Measurements from ENCODE around the gene P2RY14. TPM values are rescaled to one million over a fixed set of nuclear protein-coding genes. Genes with fewer than 3 reads are reported as not detected.

Gene P2RY14
- 10 to 100 TPM; 35.9 to 74.9 (median 53.4) TPM for polyA plus RNA-seq (ENCODE audit: low read depth in 6 of 6)

DNA sequence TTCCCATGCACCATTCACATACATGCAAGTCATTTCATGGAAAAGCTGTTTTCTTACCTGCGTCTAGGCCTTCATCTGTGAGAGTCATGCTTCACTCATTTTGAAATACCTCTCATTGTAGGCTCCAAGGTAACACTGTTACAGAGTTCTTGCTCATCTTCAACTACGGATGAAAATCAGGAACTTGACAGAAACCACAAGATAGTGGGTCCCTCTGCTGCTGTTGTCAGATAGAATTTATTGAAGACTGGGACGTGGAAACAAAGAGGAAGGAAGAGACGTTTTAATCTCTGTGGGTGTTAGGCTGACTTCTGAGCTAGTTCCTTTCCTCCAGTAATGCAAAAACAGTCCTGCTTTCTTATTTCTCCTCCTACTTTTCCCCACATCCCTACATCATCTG, at the start of gene P2RY14:
TSS of gene P2RY14 (minus strand) at position 313 of the 400 bp plus-strand sequence. CDS start 64,226 bp downstream, outside the sequence.
- DNase-seq (peak; percentile 78), ATAC-seq (ENCODE audit: low read depth in 2 of 2) (peak; percentile 61 to 66)
- Mint-ChIP-seq H3K4me3 (peak within 1 kb of the TSS; percentile 76 to 96 (median 89)), H3K36me3 (peaks cover 5 to 7% of the 10 kb centered on the region in 2 donors), H3K9me3 (no peaks in the 10 kb centered on the region), H3K4me1 (peaks cover 50 to 80% (median 68%) of the 10 kb centered on the region in 3 donors), H3K27ac (peak within 1 kb of the TSS; percentile 98 to 100 (median 99)), H3K27me3 (no peaks in the 10 kb centered on the region)

DNA sequence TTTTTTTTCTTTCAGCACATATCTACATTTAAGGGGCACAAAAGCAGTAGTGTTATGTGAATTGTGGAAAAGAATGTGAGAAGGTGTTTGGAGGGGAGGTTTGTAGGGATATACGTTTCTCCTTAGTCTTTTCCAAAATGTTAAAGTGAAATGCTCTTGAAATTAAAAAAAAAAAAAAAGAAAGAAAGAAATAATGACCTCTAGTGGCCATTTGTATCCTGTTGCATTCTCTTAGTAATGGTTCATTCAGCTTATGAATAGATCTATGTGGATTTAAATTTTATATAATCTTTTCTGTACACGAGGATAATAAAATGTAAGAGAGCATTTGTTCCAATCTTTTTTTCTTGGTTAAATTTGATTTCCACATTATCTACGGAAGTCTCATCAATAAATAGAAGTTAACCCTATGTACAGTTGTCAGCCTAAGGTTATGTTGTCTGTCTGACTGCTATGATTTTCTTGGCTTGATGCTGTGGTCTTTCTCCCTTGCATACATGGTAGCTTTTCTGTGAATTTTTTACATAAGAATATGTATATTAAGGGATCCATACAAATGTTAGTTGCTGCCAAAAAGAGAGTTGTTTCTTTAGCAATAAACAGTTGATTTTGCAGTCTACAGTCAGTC, 49.3 kb upstream of the P2RY14 start:
- H3K27me3 Mint-ChIP-seq: no peaks in the 10 kb centered on the region
- DNase-seq (no peak), ATAC-seq (ENCODE audit: low read depth in 2 of 2) (peak in 1 of 2 donors; percentile 23)
- H3K4me1 Mint-ChIP-seq: peaks cover 0 to 14% (median 10%) of the 10 kb centered on the region in 3 donors
- no peak overlapping the region for H3K27ac Mint-ChIP-seq
- H3K36me3 Mint-ChIP-seq: no peaks in the 10 kb centered on the region
- H3K4me3 Mint-ChIP-seq: peak overlapping the region in 2 of 8 donors; percentile 74 to 89
- no peaks in the 10 kb centered on the region for H3K9me3 Mint-ChIP-seq

DNA sequence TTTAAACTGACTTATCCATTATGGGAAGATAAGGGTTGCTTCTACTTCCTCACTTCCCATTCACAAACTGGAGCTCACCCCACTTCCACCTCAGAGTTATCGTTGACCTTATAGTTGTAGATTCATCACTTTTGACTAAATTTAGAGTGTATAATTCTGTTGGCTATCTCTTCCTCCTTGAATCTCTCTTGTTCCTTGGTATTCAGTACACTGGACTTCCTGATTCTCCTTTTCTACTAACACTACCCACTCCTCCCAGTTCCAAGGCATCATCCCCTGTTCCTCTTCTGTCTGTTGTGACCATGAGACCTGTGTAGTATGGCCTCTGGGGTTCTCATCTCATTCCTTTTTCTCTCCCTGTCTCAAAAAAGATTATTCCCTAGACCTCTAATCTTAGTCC, 44.2 kb upstream of the P2RY14 start:
- no peaks in the 10 kb centered on the region for H3K9me3 Mint-ChIP-seq
- H3K4me1 Mint-ChIP-seq: peaks cover 3 to 10% (median 5%) of the 10 kb centered on the region in 3 donors
- peak overlapping the region in 2 of 6 donors; percentile 41 to 55 for H3K27ac Mint-ChIP-seq
- ATAC-seq (ENCODE audit: low read depth in 2 of 2) (no peak), DNase-seq (no peak)
- H3K4me3 Mint-ChIP-seq: no peak overlapping the region
- H3K36me3 Mint-ChIP-seq: no peaks in the 10 kb centered on the region
- H3K27me3 Mint-ChIP-seq: no peaks in the 10 kb centered on the region

DNA sequence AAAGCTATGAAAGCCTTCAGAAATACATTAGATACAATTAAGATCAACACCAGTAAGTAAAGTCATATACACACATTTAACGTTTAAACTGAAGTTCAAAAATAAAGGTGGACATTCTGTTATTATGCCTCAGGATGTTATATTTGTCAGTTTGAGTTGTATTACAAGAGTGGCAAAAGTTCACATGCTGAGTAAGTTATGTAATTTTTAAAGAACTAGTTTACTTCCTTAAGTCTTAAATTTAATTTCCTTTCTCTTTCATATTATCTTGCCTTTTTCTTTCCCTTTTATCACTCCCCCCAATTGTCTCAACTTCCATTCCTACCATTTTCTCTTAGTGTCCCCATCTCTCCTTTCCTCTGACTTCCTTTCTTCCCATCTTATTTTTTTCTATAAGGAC, 43.2 kb upstream of the P2RY14 start:
- DNase-seq (no peak), ATAC-seq (ENCODE audit: low read depth in 2 of 2) (no peak)
- Mint-ChIP-seq H3K36me3 (no peaks in the 10 kb centered on the region), H3K27ac (no peak overlapping the region), H3K9me3 (no peaks in the 10 kb centered on the region), H3K4me3 (no peak overlapping the region), H3K4me1 (peaks cover 3 to 10% (median 5%) of the 10 kb centered on the region in 3 donors), H3K27me3 (no peaks in the 10 kb centered on the region)

DNA sequence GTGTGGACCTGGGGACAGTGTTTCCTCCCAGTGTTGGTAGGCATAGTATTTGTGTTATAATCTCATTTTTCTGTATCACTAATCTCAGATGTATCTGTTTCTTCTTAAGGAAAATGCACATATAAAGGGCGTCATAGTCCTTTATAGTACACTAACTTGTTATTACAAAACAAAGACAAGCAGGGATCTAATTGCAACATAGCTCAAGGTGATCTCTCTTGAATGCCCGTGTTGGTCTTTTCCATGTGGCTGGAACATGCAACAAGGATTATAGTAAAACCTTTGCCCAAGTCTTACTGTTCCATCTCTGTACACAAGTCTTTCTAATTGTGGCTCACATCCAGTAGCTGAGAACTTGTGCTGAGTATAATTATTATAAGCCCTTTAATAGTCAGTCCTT, 41.8 kb upstream of the P2RY14 start:
- ATAC-seq (ENCODE audit: low read depth in 2 of 2) (no peak), DNase-seq (no peak)
- Mint-ChIP-seq H3K36me3 (no peaks in the 10 kb centered on the region), H3K4me3 (no peak overlapping the region), H3K9me3 (no peaks in the 10 kb centered on the region), H3K4me1 (peaks cover 3 to 10% (median 5%) of the 10 kb centered on the region in 3 donors), H3K27ac (no peak overlapping the region), H3K27me3 (no peaks in the 10 kb centered on the region)

DNA sequence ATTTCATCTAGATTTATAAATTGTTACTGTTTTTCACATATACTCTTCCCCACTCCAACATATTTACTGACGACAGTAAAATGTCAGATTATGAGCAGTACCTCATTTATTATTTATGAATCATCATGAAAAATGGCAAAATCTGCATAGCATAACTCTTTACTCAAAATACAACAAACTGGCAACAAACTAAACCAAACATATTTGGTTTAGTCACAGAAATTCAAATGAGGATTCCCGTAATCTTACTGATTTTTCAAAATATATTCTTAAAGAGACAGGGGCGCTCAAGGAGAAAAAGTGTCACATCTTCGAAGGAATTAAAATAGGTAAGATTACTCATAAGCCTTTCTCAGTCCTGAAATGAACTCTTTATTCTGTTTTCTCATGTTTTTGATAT, 41.3 kb upstream of the P2RY14 start:
- H3K27ac Mint-ChIP-seq: no peak overlapping the region
- H3K4me1 Mint-ChIP-seq: peaks cover 3 to 10% (median 5%) of the 10 kb centered on the region in 3 donors
- no peaks in the 10 kb centered on the region for H3K36me3 Mint-ChIP-seq
- H3K9me3 Mint-ChIP-seq: no peaks in the 10 kb centered on the region
- H3K4me3 Mint-ChIP-seq: no peak overlapping the region
- no peak for DNase-seq
- ATAC-seq (ENCODE audit: low read depth in 2 of 2): no peak
- no peaks in the 10 kb centered on the region for H3K27me3 Mint-ChIP-seq

DNA sequence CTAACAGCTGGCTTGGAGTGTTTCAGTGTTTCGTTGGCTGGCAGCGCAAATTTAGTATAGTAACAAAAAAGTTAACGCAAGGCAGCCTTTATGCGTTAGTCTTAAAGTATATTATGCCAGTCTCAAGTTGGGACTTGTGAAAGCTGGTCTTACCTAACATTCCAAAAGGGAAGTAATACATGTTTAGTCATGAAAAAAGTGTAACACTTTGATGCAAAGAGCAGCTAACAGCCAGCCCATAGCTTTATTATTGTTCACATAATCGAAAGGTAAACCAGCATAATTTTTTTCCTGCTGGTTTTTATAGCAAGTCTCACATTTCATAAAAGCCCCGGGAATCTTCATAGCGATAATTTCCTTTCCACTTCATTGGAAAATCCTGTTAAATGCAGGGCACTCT, 40.6 kb upstream of the P2RY14 start:
- DNase-seq (no peak), ATAC-seq (ENCODE audit: low read depth in 2 of 2) (no peak)
- Mint-ChIP-seq H3K4me1 (peaks cover 3 to 6% (median 5%) of the 10 kb centered on the region in 3 donors), H3K27me3 (no peaks in the 10 kb centered on the region), H3K4me3 (no peak overlapping the region), H3K9me3 (no peaks in the 10 kb centered on the region), H3K27ac (peak overlapping the region in 1 of 6 donors; percentile 28), H3K36me3 (no peaks in the 10 kb centered on the region)

DNA sequence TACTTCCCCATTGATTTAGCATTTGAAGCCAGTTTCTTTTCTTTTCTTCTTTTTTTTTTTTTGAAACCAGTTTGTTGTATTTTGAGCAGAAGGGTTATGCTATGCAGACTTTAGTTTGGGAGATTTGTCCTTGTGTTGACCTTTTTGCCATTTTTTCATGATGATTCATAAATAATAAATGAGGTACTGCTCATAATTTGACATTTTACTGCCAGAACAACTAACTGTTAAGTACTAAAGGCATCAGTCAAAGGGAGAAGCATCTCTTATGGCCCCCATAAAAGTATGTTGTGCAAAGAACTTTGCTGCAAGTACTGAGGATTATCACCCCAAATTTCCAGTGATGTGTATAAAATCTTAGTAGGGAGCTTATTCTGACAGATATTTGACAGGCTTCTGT, 40.0 kb upstream of the P2RY14 start:
- Mint-ChIP-seq H3K36me3 (no peaks in the 10 kb centered on the region), H3K4me1 (peaks cover 3 to 5% (median 5%) of the 10 kb centered on the region in 3 donors), H3K4me3 (no peak overlapping the region), H3K27ac (no peak overlapping the region), H3K9me3 (no peaks in the 10 kb centered on the region), H3K27me3 (no peaks in the 10 kb centered on the region)
- ATAC-seq (ENCODE audit: low read depth in 2 of 2) (no peak), DNase-seq (no peak)

DNA sequence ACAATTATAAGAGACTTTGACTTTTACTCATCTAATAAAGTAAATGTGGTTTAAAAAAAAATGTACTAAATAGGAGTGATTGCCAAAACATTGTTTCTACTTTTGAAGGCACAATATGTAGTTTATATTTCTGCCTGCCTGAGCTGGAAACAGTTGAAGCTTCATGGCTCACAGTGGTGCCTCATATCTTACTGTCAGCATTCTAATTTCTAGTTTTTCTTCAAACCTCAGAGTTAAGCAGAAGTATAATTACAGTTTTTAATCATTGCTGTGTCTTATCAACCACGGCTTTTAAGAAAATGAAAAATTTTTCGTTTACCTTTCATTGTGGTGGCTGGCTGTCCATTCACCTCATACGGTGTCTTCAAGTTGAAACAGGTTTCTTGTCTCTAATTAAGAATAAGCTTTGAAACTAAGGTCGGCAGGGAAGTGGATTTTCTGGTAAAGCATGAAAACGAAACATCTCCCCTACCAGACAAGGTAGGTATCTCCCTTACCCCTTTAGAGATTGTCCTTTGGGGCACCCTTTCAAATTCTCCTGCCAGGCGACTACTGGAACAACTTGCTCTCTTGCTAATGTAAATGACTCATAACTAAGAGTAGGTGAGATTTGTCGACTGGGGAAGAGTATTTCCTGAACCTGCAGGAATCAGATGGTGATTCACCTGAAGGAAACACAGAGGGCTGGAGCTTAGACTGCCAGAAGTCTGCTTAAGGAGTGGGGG, 38.1 kb upstream of the P2RY14 start, which contains the start of gene GPR87:
TSS of gene GPR87 (minus strand) at position 554 of the 725 bp plus-strand sequence. CDS start 16,720 bp downstream, outside the sequence.
- no peak within 1 kb of the TSS for H3K27ac Mint-ChIP-seq
- H3K27me3 Mint-ChIP-seq: no peaks in the 10 kb centered on the region
- no peak for ATAC-seq (ENCODE audit: low read depth in 2 of 2)
- no peaks in the 10 kb centered on the region for H3K36me3 Mint-ChIP-seq
- H3K4me3 Mint-ChIP-seq: no peak within 1 kb of the TSS
- H3K4me1 Mint-ChIP-seq: no peaks in the 10 kb centered on the region
- no peaks in the 10 kb centered on the region for H3K9me3 Mint-ChIP-seq
- no peak for DNase-seq

DNA sequence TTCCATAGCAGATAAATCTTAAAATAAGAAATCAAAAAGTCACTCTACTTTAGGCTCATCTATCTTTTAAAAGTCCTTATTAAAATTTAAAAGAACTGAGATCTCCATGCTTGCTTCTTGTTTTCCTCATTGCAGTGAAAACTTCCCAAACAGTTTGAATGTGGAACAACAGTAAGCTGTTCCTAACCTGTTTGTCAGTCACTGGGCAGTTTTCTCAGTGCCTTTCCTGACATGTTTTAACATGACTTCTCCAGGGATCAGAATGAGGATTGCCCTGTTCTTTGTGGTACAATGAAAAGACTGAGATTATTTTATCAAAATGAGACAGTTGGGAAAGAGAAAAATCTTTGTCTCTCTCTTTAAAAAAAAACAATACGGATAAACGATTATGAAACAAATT, 37.5 kb upstream of the P2RY14 start:
- H3K4me1 Mint-ChIP-seq: no peaks in the 10 kb centered on the region
- H3K27ac Mint-ChIP-seq: no peak overlapping the region
- DNase-seq (no peak), ATAC-seq (ENCODE audit: low read depth in 2 of 2) (no peak)
- no peak overlapping the region for H3K4me3 Mint-ChIP-seq
- H3K36me3 Mint-ChIP-seq: no peaks in the 10 kb centered on the region
- no peaks in the 10 kb centered on the region for H3K27me3 Mint-ChIP-seq
- H3K9me3 Mint-ChIP-seq: no peaks in the 10 kb centered on the region

DNA sequence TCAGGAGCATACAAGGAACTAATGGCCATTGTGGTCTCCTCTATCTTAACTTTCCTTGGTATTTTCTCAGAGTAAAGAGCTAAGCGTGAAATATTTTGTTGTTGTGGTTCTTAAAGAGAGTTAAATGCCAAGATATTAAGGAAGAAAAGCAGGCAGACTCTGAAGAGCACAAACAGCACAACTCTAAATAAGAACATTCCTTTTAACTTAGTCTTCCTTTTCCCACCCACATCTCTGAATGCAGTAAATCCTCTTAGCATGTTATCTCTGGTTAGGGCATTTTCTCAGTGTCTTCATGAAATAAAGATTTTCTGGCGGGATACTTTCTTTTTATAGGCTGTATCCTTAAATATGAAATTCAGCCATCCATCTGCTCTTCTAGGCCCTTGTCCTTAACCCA, 36.8 kb upstream of the P2RY14 start:
- no peaks in the 10 kb centered on the region for H3K36me3 Mint-ChIP-seq
- peak overlapping the region in 1 of 6 donors; percentile 53 for H3K27ac Mint-ChIP-seq
- ATAC-seq (ENCODE audit: low read depth in 2 of 2) (no peak), DNase-seq (no peak)
- no peaks in the 10 kb centered on the region for H3K27me3 Mint-ChIP-seq
- H3K4me3 Mint-ChIP-seq: no peak overlapping the region
- no peaks in the 10 kb centered on the region for H3K9me3 Mint-ChIP-seq
- H3K4me1 Mint-ChIP-seq: no peaks in the 10 kb centered on the region

DNA sequence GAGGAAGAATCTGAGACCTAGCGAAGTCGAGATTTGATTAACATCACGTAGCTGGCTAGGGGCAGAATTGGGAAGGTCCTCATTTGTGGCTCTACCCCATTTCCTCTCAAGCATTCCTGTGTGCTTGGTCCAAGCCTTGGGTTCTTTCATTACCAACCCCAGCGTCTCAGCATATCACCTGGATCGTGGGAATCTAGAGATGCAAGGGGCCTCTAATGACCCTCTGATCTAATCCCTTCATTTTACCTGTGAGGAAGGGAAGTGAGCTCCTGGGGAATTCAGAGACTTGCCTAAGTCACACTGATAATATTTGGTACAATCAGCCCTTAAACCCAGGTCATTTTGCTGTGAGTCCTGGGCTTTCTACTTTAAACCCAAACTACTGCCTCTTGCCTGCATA, 36.3 kb upstream of the P2RY14 start:
- ATAC-seq (ENCODE audit: low read depth in 2 of 2): no peak
- H3K9me3 Mint-ChIP-seq: no peaks in the 10 kb centered on the region
- H3K27me3 Mint-ChIP-seq: no peaks in the 10 kb centered on the region
- no peaks in the 10 kb centered on the region for H3K4me1 Mint-ChIP-seq
- no peak overlapping the region for H3K27ac Mint-ChIP-seq
- H3K36me3 Mint-ChIP-seq: no peaks in the 10 kb centered on the region
- H3K4me3 Mint-ChIP-seq: no peak overlapping the region
- no peak for DNase-seq

DNA sequence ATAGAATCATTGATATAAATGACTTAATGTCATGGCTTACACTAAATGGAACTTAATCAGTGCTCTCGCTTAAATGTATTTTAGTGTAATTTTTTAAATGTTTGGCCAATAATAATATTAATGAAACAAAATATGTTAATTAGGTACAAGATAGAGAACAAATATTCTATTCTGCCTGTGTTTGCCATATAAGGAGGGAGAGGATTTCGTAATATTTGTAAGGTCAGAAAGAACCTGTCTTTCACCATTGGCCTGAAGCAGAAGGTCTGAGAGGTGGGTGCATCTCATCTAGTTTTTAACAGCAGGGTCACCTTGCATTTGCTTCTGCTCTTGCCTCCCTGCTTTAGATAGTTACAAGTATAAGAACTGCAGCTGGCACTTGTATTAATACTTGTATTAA, 35.8 kb upstream of the P2RY14 start:
- Mint-ChIP-seq H3K36me3 (no peaks in the 10 kb centered on the region), H3K4me1 (no peaks in the 10 kb centered on the region), H3K9me3 (no peaks in the 10 kb centered on the region), H3K4me3 (no peak overlapping the region), H3K27me3 (no peaks in the 10 kb centered on the region), H3K27ac (no peak overlapping the region)
- DNase-seq (no peak), ATAC-seq (ENCODE audit: low read depth in 2 of 2) (no peak)

DNA sequence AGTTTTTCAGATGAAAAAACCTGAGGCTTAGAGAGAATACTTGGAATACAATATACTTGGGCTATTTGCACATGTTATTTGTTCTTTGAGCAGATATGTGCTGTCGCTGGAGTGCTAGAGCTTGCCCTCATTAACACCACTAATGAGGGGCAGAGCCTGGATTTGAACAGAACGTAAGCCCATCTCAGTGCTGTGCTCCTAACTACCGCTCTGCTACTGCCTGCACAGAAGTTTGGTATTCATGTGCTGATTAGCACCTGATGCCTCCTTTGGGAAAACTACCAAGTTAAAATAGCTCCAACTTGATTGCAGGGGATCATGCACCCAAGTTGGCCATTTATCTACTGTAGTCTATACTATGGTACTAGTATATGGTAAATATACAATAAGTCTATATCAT, 34.6 kb upstream of the P2RY14 start:
- Mint-ChIP-seq H3K4me3 (no peak overlapping the region), H3K36me3 (no peaks in the 10 kb centered on the region), H3K9me3 (no peaks in the 10 kb centered on the region), H3K27ac (no peak overlapping the region), H3K27me3 (no peaks in the 10 kb centered on the region), H3K4me1 (no peaks in the 10 kb centered on the region)
- DNase-seq (no peak), ATAC-seq (ENCODE audit: low read depth in 2 of 2) (no peak)
